ENCODE data around the gene DAGLA. TPM values are rescaled to one million over a fixed set of nuclear protein-coding genes. Genes with fewer than 3 reads are reported as not detected.

DAGLA gene
- total RNA-seq, 1 experiment from 2014 or later = 4.5 TPM

DNA sequence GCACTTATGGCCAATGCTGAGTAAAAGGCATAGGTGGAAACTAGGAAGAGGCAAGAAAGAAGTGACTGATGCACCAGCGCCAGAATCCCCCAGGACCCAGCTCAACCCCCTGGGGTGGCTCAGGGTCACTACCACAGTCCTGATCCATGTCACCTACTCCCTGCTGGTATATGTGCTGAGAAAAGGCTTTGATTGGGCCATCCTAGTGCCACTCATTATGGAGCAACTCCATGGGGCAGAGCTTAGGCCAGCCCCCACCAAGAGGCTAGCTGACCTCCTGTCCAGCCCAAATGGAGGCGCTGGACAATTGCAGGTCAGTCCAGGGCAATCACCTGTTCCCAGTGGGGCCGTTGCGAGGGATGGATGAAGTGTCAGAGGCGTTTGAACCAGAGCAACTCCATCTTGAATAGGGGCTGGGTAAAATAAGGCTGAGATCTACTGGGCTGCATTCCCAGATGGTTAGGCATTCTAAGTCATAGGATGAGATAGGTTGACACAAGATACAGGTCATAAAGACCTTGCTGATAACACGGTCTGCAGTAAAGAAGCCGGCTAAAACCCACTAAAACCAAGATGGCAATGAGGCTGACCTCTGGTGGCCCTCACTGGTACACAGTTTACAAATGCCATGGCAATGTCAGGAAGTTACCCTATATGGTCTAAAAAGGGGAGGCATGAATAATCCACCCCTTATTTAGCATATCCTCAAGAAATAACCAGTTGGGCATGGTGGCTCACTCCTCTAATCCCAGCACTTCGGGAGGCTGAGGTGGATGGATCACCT, 20.6 kb upstream of the DAGLA start:
- no peak overlapping the region for H2BK5ac ChIP-seq (ENCODE audit: insufficient read length, low read length)
- Mint-ChIP-seq H3K27ac (peak overlapping the region in 1 of 3 experiments; percentile 71; a peak in 1 of 7 replicates), H3K4me3 (no peak overlapping the region; a peak in 1 of 5 replicates), H3K4me1 (peaks cover 38 to 47% of the 10 kb centered on the region in 2 experiments), H3K9me3 (no peaks in the 10 kb centered on the region; a peak in 2 of 5 replicates), H3K27me3 (ENCODE audit: low read depth) (peaks cover 1% of the 10 kb centered on the region; the same call in 1 of the 2 replicates), H3K36me3 (ENCODE audit: insufficient read depth in 1 of 3, low read depth in 3 of 3) (no peaks in the 10 kb centered on the region)
- WGBS (ENCODE audit: extremely low coverage, insufficient read length, low lambda C conversion rate) = no CpG with 5 or more reads among the region's 8 CpGs
- no peak overlapping the region for H2BK20ac ChIP-seq (ENCODE audit: low read depth, low read length, poor library complexity, severe bottlenecking)
- peak; percentile 54 for TF ChIP-seq CTCF (conservative IDR thresholded peaks at IDR 0.05)
- no peaks in the 10 kb centered on the region for H4K20me1 ChIP-seq (ENCODE audit: control insufficient read depth, insufficient read depth, insufficient read length)
- no peak overlapping the region for H2BK15ac ChIP-seq (ENCODE audit: low read depth, low read length)
- H3K23me2 ChIP-seq (ENCODE audit: insufficient read length, low read depth, low read length, poor library complexity, severe bottlenecking) = no peaks in the 10 kb centered on the region
- no peak overlapping the region for H3K56ac ChIP-seq (ENCODE audit: insufficient read length, low read depth, low read length)
- no peak overlapping the region for H3K23ac ChIP-seq (ENCODE audit: insufficient read length, low read depth, low read length)
- H3K4me2 ChIP-seq (ENCODE audit: insufficient read depth, insufficient read length, low read length) = no peak overlapping the region
- H4K91ac ChIP-seq (ENCODE audit: insufficient read length, low read depth, low read length) = no peak overlapping the region
- H3K27me3 ChIP-seq (ENCODE audit: insufficient read depth, low read length) = no peaks in the 10 kb centered on the region
- H3K14ac ChIP-seq (ENCODE audit: insufficient read depth, low read length) = no peak overlapping the region; the same call in 1 of the 2 replicates
- H3K79me2 ChIP-seq (ENCODE audit: insufficient read depth, low read length) = no peaks in the 10 kb centered on the region
- H4K5ac ChIP-seq (ENCODE audit: insufficient read length, low read depth, low read length) = no peak overlapping the region
- H3K79me1 ChIP-seq (ENCODE audit: insufficient read depth, low read depth, low read length, poor library complexity, severe bottlenecking) = no peaks in the 10 kb centered on the region
- no peak overlapping the region for H3K4ac ChIP-seq (ENCODE audit: low read depth, low read length)
- H2BK12ac ChIP-seq (ENCODE audit: insufficient read length, low read depth, low read length) = no peak overlapping the region
- no peak overlapping the region for H4K8ac ChIP-seq (replicated peaks; ENCODE audit: insufficient read length, low read depth, low read length)
- no peak overlapping the region for H2BK120ac ChIP-seq (ENCODE audit: low read depth, low read length, poor library complexity, severe bottlenecking)
- H3T11ph ChIP-seq (ENCODE audit: low read length) = no peak overlapping the region
- H3K18ac ChIP-seq (ENCODE audit: insufficient read length, low read depth, low read length) = no peak overlapping the region
- H3K4me1 ChIP-seq (ENCODE audit: insufficient read depth, low read length) = peaks cover 3% of the 10 kb centered on the region; the same call in 1 of the 2 replicates
- no peak overlapping the region for H2AK5ac ChIP-seq (ENCODE audit: insufficient read length, low read length)
- DNase-seq = no peak
- no peak overlapping the region for H2AFZ ChIP-seq (ENCODE audit: low read length)
- H3K27ac ChIP-seq (ENCODE audit: insufficient read length, low read depth, low read length) = no peak overlapping the region
- no peaks in the 10 kb centered on the region for H3K9me3 ChIP-seq (ENCODE audit: control insufficient read depth, low read depth, low read length)
- no peak overlapping the region for H3K9ac ChIP-seq (ENCODE audit: extremely low read depth, insufficient read length, low read length)

All from H9 (cell line).